Dermis blood vessel endothelial cell (primary cell): ENCODE data around the gene C1orf174. TPM values are rescaled to one million over a fixed set of nuclear protein-coding genes. Genes with fewer than 3 reads are reported as not detected.

Experiments
- DNase-seq: peaks from one replicate; pipeline ENCODE4 v3.0.0; 2010
- total RNA-seq: library from RNA; depleted of rRNA; stranded (reverse); fragments of >200 nt; gene quantifications from 2 replicates; pipeline ENCODE4 v1.2.3, GENCODE V29; 2014

C1orf174 gene
- total RNA-seq, 1 donor from 2014 or later: 38.1 TPM

GRCh38 chr1:3865606-3866160, 34.4 kb downstream of the C1orf174 start:
- DNase-seq: no peak

- DNase-seq: no peak
Observed at GRCh38 chr1:3864884-3865283, 35.2 kb downstream of the C1orf174 start.

GRCh38 chr1:3863231-3863935, 36.7 kb downstream of the C1orf174 start:
- no peak for DNase-seq

- DNase-seq: peak; percentile 53
Observed at GRCh38 chr1:3858231-3858981, 41.7 kb downstream of the C1orf174 start.

- DNase-seq: peak; percentile 6
Observed at GRCh38 chr1:3857791-3858129, 42.3 kb downstream of the C1orf174 start.

- peak; percentile 85 for DNase-seq
Observed at GRCh38 chr1:3856923-3857790, 42.9 kb downstream of the C1orf174 start, which contains the start of the genes CEP104 and DFFB. Gene CEP104 (minus strand): TSS chr1:3857211. CDS start chr1:3852407, 4,804 bp downstream. Gene DFFB (plus strand): TSS chr1:3857476. CDS start chr1:3857604, 128 bp downstream.

- DNase-seq: no peak
Observed at GRCh38 chr1:3852711-3853485, 47.2 kb downstream of the C1orf174 start.

- DNase-seq: no peak
Observed at GRCh38 chr1:3852091-3852490, 48.0 kb downstream of the C1orf174 start.

- DNase-seq: no peak
Observed at GRCh38 chr1:3851292-3851691, 48.8 kb downstream of the C1orf174 start.

GRCh38 chr1:3850857-3851256, 49.2 kb downstream of the C1orf174 start:
- no peak for DNase-seq

GRCh38 chr1:3847081-3847480, 53.0 kb downstream of the C1orf174 start:
- DNase-seq: peak; percentile 15

- DNase-seq: peak; percentile 85
Observed at GRCh38 chr1:3846541-3846940, 53.5 kb downstream of the C1orf174 start.

GRCh38 chr1:3842912-3843311, 57.2 kb downstream of the C1orf174 start:
- DNase-seq: no peak

- DNase-seq: no peak
Observed at GRCh38 chr1:3841491-3841890, 58.6 kb downstream of the C1orf174 start.

Other genes starting within 250 kb of the C1orf174 start
- gene TP73, start 247.8 kb downstream of the C1orf174 start, total RNA-seq: not detected in 2 replicates
- gene CCDC27, start 147.8 kb downstream of the C1orf174 start, total RNA-seq: not detected in 2 replicates
- gene SMIM1, start 127.5 kb downstream of the C1orf174 start, total RNA-seq: 0.56 and 1.5 TPM in 2 replicates
- gene LRRC47, start 103.8 kb downstream of the C1orf174 start, total RNA-seq: 42.2 and 50.9 TPM in 2 replicates
- gene CEP104, start 43.1 kb downstream of the C1orf174 start, total RNA-seq: 23.8 and 38.9 TPM in 2 replicates
- gene DFFB, start 42.8 kb downstream of the C1orf174 start, total RNA-seq: 13.7 and 14.8 TPM in 2 replicates